ENCODE data around the gene ZNF273.
A peak's percentile ranks its signal among the peaks of the same experiment; 100 is the strongest.
"Not testable (repeated sequence)": the region's sequence is repeated elsewhere in the genome, so short reads cannot be mapped to it uniquely, and the experiment has no call there.

Gene ZNF273

GRCh38 chr7:64902806-64903721, at the start of gene ZNF273:
ZNF273 (plus strand) TSS chr7:64903273; CDS start chr7:64903318, 45 bp downstream.
- DNase-seq (ENCODE audit: low read depth): peak; percentile 93
- H3K4me3 ChIP-seq (ENCODE audit: low read length): peak within 1 kb of the TSS; percentile 78
- TF ChIP-seq CTCF (IDR thresholded peaks at IDR 0.05; ENCODE audit: insufficient read depth, low read depth, low read length, missing control alignments): no peak

GRCh38 chr7:64853679-64854078, 49.4 kb upstream of the ZNF273 start:
- no peak for DNase-seq (ENCODE audit: low read depth)
- TF ChIP-seq CTCF (IDR thresholded peaks at IDR 0.05; ENCODE audit: insufficient read depth, low read depth, low read length, missing control alignments): no peak

GRCh38 chr7:64854969-64855368, 48.1 kb upstream of the ZNF273 start:
- peak; percentile 15 for DNase-seq (ENCODE audit: low read depth)
- no peak for TF ChIP-seq CTCF (IDR thresholded peaks at IDR 0.05; ENCODE audit: insufficient read depth, low read depth, low read length, missing control alignments)
- H3K4me3 ChIP-seq (ENCODE audit: low read length): no peak overlapping the region

More at GRCh38 chr7:64853679-64854078, 49.4 kb upstream of the ZNF273 start:
- no peak overlapping the region for H3K4me3 ChIP-seq (ENCODE audit: low read length)

- no peak overlapping the region for H3K4me3 ChIP-seq (ENCODE audit: low read length)
- TF ChIP-seq CTCF (IDR thresholded peaks at IDR 0.05; ENCODE audit: insufficient read depth, low read depth, low read length, missing control alignments): no peak
- DNase-seq (ENCODE audit: low read depth): no peak
These were observed 40.1 kb upstream of the ZNF273 start for GRCh38 chr7:64863021-64863420.

- H3K4me3 ChIP-seq (ENCODE audit: low read length); DNase-seq (ENCODE audit: low read depth): not testable (repeated sequence)
These were observed 39.5 kb upstream of the ZNF273 start for GRCh38 chr7:64863530-64863929.

GRCh38 chr7:64863969-64864368, 39.1 kb upstream of the ZNF273 start:
- no peak for DNase-seq (ENCODE audit: low read depth)
- no peak for TF ChIP-seq CTCF (IDR thresholded peaks at IDR 0.05; ENCODE audit: insufficient read depth, low read depth, low read length, missing control alignments)
- H3K4me3 ChIP-seq (ENCODE audit: low read length): no peak overlapping the region

GRCh38 chr7:64867863-64868440, 35.1 kb upstream of the ZNF273 start:
- no peak for DNase-seq (ENCODE audit: low read depth)
- no peak for TF ChIP-seq CTCF (IDR thresholded peaks at IDR 0.05; ENCODE audit: insufficient read depth, low read depth, low read length, missing control alignments)
- no peak overlapping the region for H3K4me3 ChIP-seq (ENCODE audit: low read length)
